A549 (cell line): ENCODE measurements around the gene HOXC11. TPM values are rescaled to one million over a fixed set of nuclear protein-coding genes. Genes with fewer than 3 reads are reported as not detected.

Source experiments
- ATAC-seq, 2 experiments: fragments of 200-7000 bp in 1 of 2; fragments of >200 bp in 1 of 2; cut with Nextera tagmentation in 1 of 2; cut with Tn5 transposase in 1 of 2; 3 replicates each; pipeline versions ENCODE4 v1.8.0 to v1.9.1; 2018 to 2020; ENCODE audit warnings: mild to moderate bottlenecking in 1 of 2, moderate library complexity in 1 of 2
- CTCF ChIA-PET: fragments of 300-600 bp; sonication (Branson Sonifier 250); formaldehyde crosslinking; extraction: SDS; loops from one replicate; lab custom pipeline; 2021; ENCODE audit warnings: antibody characterized with exemption, inconsistent platforms; lab: Yijun Ruan, JAX
- POLR2A ChIA-PET: fragments of 350-600 bp; formaldehyde crosslinking; extraction: SDS; loops from one replicate; lab custom pipeline; 2021; ENCODE audit warnings: antibody characterized with exemption, inconsistent platforms; lab: Yijun Ruan, JAX
- DNase-seq, 2 experiments: peaks; one replicate each; pipeline versions ENCODE4 v3.0.0 to v3.0.0-alpha.2; 2011 to 2016; ENCODE audit warnings: low read depth in 1 of 2, low spot score in 1 of 2
- FAIRE-seq: peaks from 2 replicates; lab custom pipeline; 2011; peaks lifted over from hg19 to GRCh38; lab: Jason Lieb, UNC
- H3K27ac ChIP-seq, 2 experiments: fragments of >200 bp; sonication (Bioruptor Twin); formaldehyde crosslinking; 3 replicates each; pipeline ENCODE4 v1.5.1; 2016 to 2017
- H3K4me1 ChIP-seq: fragments of >200 bp; sonication (Bioruptor Twin); formaldehyde crosslinking; 3 replicates; pipeline ENCODE4 v1.6.1; 2016
- H3K4me2 ChIP-seq: fragments of >200 bp; sonication (Bioruptor Twin); formaldehyde crosslinking; 3 replicates; pipeline ENCODE4 v1.6.1; 2016
- H3K4me3 ChIP-seq: fragments of >200 bp; sonication (Bioruptor Twin); formaldehyde crosslinking; 3 replicates; pipeline ENCODE4 v1.5.1; 2016
- H3K9me3 ChIP-seq: fragments of >200 bp; sonication (Bioruptor Twin); formaldehyde crosslinking; 3 replicates; pipeline ENCODE4 v1.6.1; 2016
- BHLHE40 ChIP-seq: IDR thresholded peaks from 2 replicates; pipeline ENCODE4 v1.6.1; 2012; ENCODE audit warnings: low read depth, low read length, inconsistent platforms
- CBX8 ChIP-seq: fragments of 200-600 bp; sonication (generic); IDR thresholded peaks from 2 replicates; pipeline ENCODE4 v1.6.1; 2016
- CEBPB ChIP-seq, 2 experiments: fragments of >200 bp in 1 of 2; sonication (Bioruptor Twin) in 1 of 2; formaldehyde crosslinking in 1 of 2; IDR thresholded peaks; 2 replicates each; pipeline ENCODE4 v1.6.1; 2012 to 2016
- E2F6 ChIP-seq: IDR thresholded peaks from 2 replicates; pipeline ENCODE4 v1.6.1; 2012; ENCODE audit warnings: low read depth, borderline replicate concordance
- ELK1 ChIP-seq: fragments of 150-350 bp; IDR thresholded peaks from 2 replicates; pipeline ENCODE4 v1.6.1; 2014; ENCODE audit warnings: low read depth, mild to moderate bottlenecking, low read length
- ESRRA ChIP-seq: fragments of 150-350 bp; IDR thresholded peaks from 2 replicates; pipeline ENCODE4 v1.6.1; 2014; ENCODE audit warnings: mild to moderate bottlenecking, low read length, borderline replicate concordance
- FOSL2 ChIP-seq, 2 experiments: fragments of 450-650 bp in 1 of 2; fragments of >200 bp in 1 of 2; sonication (Bioruptor Twin) in 1 of 2; formaldehyde crosslinking; IDR thresholded peaks; 2 replicates each; pipeline versions ENCODE4 v1.5.0 to v1.6.1; 2016 to 2020; ENCODE audit warnings: mild to moderate bottlenecking in 1 of 2, moderate library complexity in 1 of 2
- FOXS1 ChIP-seq: fragments of 250-450 bp; sonication (Bioruptor Pico); IDR thresholded peaks from 2 replicates; pipeline ENCODE4 v1.5.0; 2020; ENCODE audit warnings: mild to moderate bottlenecking, moderate library complexity
- GATA3 ChIP-seq: IDR thresholded peaks from 2 replicates; pipeline ENCODE4 v1.6.1; 2012; ENCODE audit warnings: borderline replicate concordance
- HDAC2 ChIP-seq: fragments of 200-600 bp; sonication (generic); IDR thresholded peaks from 2 replicates; pipeline ENCODE4 v1.6.1; 2016
- HOXB5 ChIP-seq: fragments of 250-450 bp; sonication (Bioruptor Pico); IDR thresholded peaks from 2 replicates; pipeline ENCODE4 v1.5.0; 2020; ENCODE audit warnings: mild to moderate bottlenecking, moderate library complexity
- JUNB ChIP-seq: fragments of >200 bp; sonication (Bioruptor Twin); formaldehyde crosslinking; IDR thresholded peaks from 2 replicates; pipeline ENCODE4 v1.6.1; 2016
- KDM5A ChIP-seq: fragments of 200-600 bp; sonication (generic); IDR thresholded peaks from 2 replicates; pipeline ENCODE4 v1.6.1; 2016; ENCODE audit warnings: antibody characterized with exemption, mild to moderate bottlenecking
- MAX ChIP-seq: IDR thresholded peaks from 2 replicates; pipeline ENCODE4 v1.6.1; 2012
- NPAS2 ChIP-seq: fragments of 250-450 bp; sonication (Bioruptor Pico); IDR thresholded peaks from 2 replicates; pipeline ENCODE4 v1.8.0; 2022; ENCODE audit warnings: mild to moderate bottlenecking, moderate library complexity, borderline replicate concordance
- NR3C1 ChIP-seq: fragments of >200 bp; sonication (Bioruptor Twin); formaldehyde crosslinking; IDR thresholded peaks from 3 replicates; pipeline ENCODE4 v1.6.1; 2017
- PHF8 ChIP-seq: fragments of 200-600 bp; sonication (generic); IDR thresholded peaks from 2 replicates; pipeline ENCODE4 v1.6.1; 2016; ENCODE audit warnings: low read depth, mild to moderate bottlenecking, antibody characterized with exemption, moderate library complexity, borderline replicate concordance
- REST ChIP-seq: fragments of 200-600 bp; sonication (generic); IDR thresholded peaks from 2 replicates; pipeline ENCODE4 v1.6.1; 2016; ENCODE audit warnings: antibody characterized with exemption, mild to moderate bottlenecking, moderate library complexity
- RFX5 ChIP-seq: fragments of 450-650 bp; IDR thresholded peaks from 2 replicates; pipeline ENCODE4 v1.7.1; 2014; ENCODE audit warnings: antibody characterized with exemption, mild to moderate bottlenecking, moderate library complexity
- RNF2 ChIP-seq: fragments of 200-600 bp; sonication (generic); IDR thresholded peaks from 2 replicates; pipeline ENCODE4 v1.6.1; 2016; ENCODE audit warnings: low read depth, mild to moderate bottlenecking, antibody characterized with exemption, moderate library complexity, borderline replicate concordance
- SMC3 ChIP-seq: fragments of >200 bp; sonication (Bioruptor Twin); formaldehyde crosslinking; IDR thresholded peaks from 3 replicates; pipeline ENCODE4 v1.6.1; 2018; ENCODE audit warnings: inconsistent platforms
- ZFP36 ChIP-seq: fragments of 450-650 bp; IDR thresholded peaks from 2 replicates; pipeline ENCODE4 v1.6.1; 2014; ENCODE audit warnings: borderline replicate concordance; ENCODE audit not compliant: partially characterized antibody
- ZSCAN20 ChIP-seq: fragments of 250-450 bp; sonication (Bioruptor Pico); IDR thresholded peaks from 2 replicates; pipeline ENCODE4 v1.8.0; 2022; ENCODE audit warnings: mild to moderate bottlenecking, moderate library complexity
- WGBS: methylation state at CpG from one replicate; pipeline ENCODE4 v1.1.6; 2017; ENCODE audit errors: missing lambda C conversion rate; 5-methylcytosine and 5-hydroxymethylcytosine counted together
- polyA minus RNA-seq: library from RNA; depleted of rRNA, polyadenylated mRNA; stranded (reverse); fragments of >200 nt; gene quantifications from 2 replicates; pipeline ENCODE4 v1.2.3, GENCODE V29; 2011; rRNA and poly(A)+ RNA removed
- polyA plus RNA-seq, 4 experiments: library from polyadenylated mRNA; depleted of rRNA in 3 of 4; stranded (reverse); fragments of >200 nt; fragmentation: RNase III in 1 of 4; extraction: RNeasy Plus Mini Kit Qiagen cat#74134 plus additional on column Dnase treatment in 1 of 4; gene quantifications; 2 replicates in 3 of 4; 3 replicates in 1 of 4; pipeline ENCODE4 v1.2.3, GENCODE V29; 2011 to 2017

Gene HOXC11
- polyA plus RNA-seq (2011; rRNA removed) (0.58 and 0.73 TPM in 2 replicates), polyA plus RNA-seq (2017; fragmentation: RNase III; extraction: RNeasy Plus Mini Kit Qiagen cat#74134 plus additional on column Dnase treatment) (0.45 to 0.54 TPM (median 0.45 TPM) in 3 replicates), polyA minus RNA-seq (0.15 and 0.29 TPM in 2 replicates)
- 0.28 and 0.41 TPM in 2 replicates for polyA plus RNA-seq (2012; cell fraction: cytosol; rRNA removed)
- polyA plus RNA-seq (2012; cell fraction: nucleus; rRNA removed), result 0.40 and 0.78 TPM in 2 replicates

- WGBS, result 95% methylated on average over 21 of the region's 21 CpGs
- no peaks in the 10 kb centered on the region for H3K9me3 ChIP-seq
- H3K4me1 ChIP-seq, result peaks cover 11% of the 10 kb centered on the region; the same call in 2 of the 3 replicates
- peak within 1 kb of the TSS; percentile 57 for H3K4me3 ChIP-seq
- ChIA-PET CTCF (interaction anchor here (0.9 to 3.0 kb wide), 5 partner anchors 11 to 198 kb away, joined by 3 to 14 read pairs (median 4); partner anchors contain the start of gene HOXC10), POLR2A (interaction anchor here (1.2 kb wide), 1 partner anchor 12 kb away, joined by 3 read pairs; the partner anchor contains the start of gene HOXC10)
- FAIRE-seq (no peak), ATAC-seq (no peak), DNase-seq (no peak)
- H3K27ac ChIP-seq, result peak within 1 kb of the TSS; percentile 83 to 95
- TF ChIP-seq BHLHE40, result no peak
- TF ChIP-seq NPAS2 (CRISPR knock-in tag), result no peak
- TF ChIP-seq KDM5A, result no peak
- TF ChIP-seq CBX8, result no peak
- TF ChIP-seq E2F6, result no peak
- TF ChIP-seq GATA3, result no peak
- TF ChIP-seq FOSL2 (IDR thresholded peaks at IDR 0.05), result no peak
- no peak for TF ChIP-seq FOSL2 (CRISPR knock-in tag; IDR thresholded peaks at IDR 0.05)
- no peak for TF ChIP-seq RFX5
- peak within 1 kb of the TSS; percentile 88 for H3K4me2 ChIP-seq
Measured at GRCh38 chr12:53972722-53973235, at the start of gene HOXC11. Gene HOXC11, plus strand, starts transcription at chr12:53973126. Its CDS starts 116 bp downstream, at chr12:53973242.

- no peak for FAIRE-seq
- H3K4me2 ChIP-seq, result no peak overlapping the region
- ATAC-seq, result no peak
- 13% methylated on average over 2 of the region's 2 CpGs for WGBS
- H3K9me3 ChIP-seq, result no peaks in the 10 kb centered on the region
- ChIA-PET CTCF (interaction anchor here (0.8 to 1.6 kb wide), 3 partner anchors 60 to 181 kb away, joined by 3 to 4 read pairs (median 3); partner anchors contain the start of gene HOXC10), POLR2A (no interaction called here)
- H3K27ac ChIP-seq, result no peak overlapping the region
- H3K4me3 ChIP-seq, result no peak overlapping the region
- 0 out of 3 replicates have a peak, but pooled peaks cover 7% of the 10 kb centered on the region for H3K4me1 ChIP-seq
- TF ChIP-seq ZFP36, result no peak
- no peak for TF ChIP-seq JUNB
- no peak for TF ChIP-seq RFX5
- TF ChIP-seq HOXB5 (CRISPR knock-in tag), result no peak
- no peak for TF ChIP-seq ESRRA
- TF ChIP-seq SMC3, result no peak
- TF ChIP-seq ZSCAN20 (CRISPR knock-in tag), result no peak
- no peak for TF ChIP-seq NR3C1
- no peak for TF ChIP-seq REST
- TF ChIP-seq CEBPB (IDR thresholded peaks at IDR 0.05), result no peak
- no peak for TF ChIP-seq HDAC2
- TF ChIP-seq RNF2, result no peak
- no peak for TF ChIP-seq FOXS1 (CRISPR knock-in tag)
- TF ChIP-seq PHF8, result no peak
- TF ChIP-seq MAX, result no peak
- no peak for TF ChIP-seq ELK1
- no peak for TF ChIP-seq KDM5A
- no peak for TF ChIP-seq CBX8
- DNase-seq, result no peak
Measured at GRCh38 chr12:53924521-53925405, 48.2 kb upstream of the HOXC11 start.
